ENCODE results near the gene ADRB2. TPM values are rescaled to one million over a fixed set of nuclear protein-coding genes. Genes with fewer than 3 reads are reported as not detected.

Gene ADRB2
- 1 to 10 TPM; 1.9 to 5.1 (median 4.0) TPM for polyA plus RNA-seq (ENCODE audit: low read depth in 6 of 6)

GRCh38 chr5:148826053-148826738 is at the start of gene ADRB2:
ADRB2 (plus strand) TSS chr5:148826611; CDS start chr5:148826832, 221 bp downstream.
- Mint-ChIP-seq H3K27me3 (no peaks in the 10 kb centered on the region), H3K27ac (peak within 1 kb of the TSS; percentile 85 to 98 (median 92)), H3K4me3 (peak within 1 kb of the TSS; percentile 89 to 97 (median 94)), H3K36me3 (no peaks in the 10 kb centered on the region), H3K4me1 (peaks cover 48 to 63% (median 58%) of the 10 kb centered on the region in 3 donors), H3K9me3 (no peaks in the 10 kb centered on the region)
- ATAC-seq (ENCODE audit: low read depth in 2 of 2): peak; percentile 87 to 89
- DNase-seq: peak; percentile 90

GRCh38 chr5:148776780-148777179 is 49.6 kb upstream of the ADRB2 start:
- no peaks in the 10 kb centered on the region for H3K27me3 Mint-ChIP-seq
- no peak for ATAC-seq (ENCODE audit: low read depth in 2 of 2)
- H3K9me3 Mint-ChIP-seq: peaks cover 0 to 5% (median 0%) of the 10 kb centered on the region in 7 donors
- DNase-seq: no peak
- H3K36me3 Mint-ChIP-seq: no peaks in the 10 kb centered on the region
- H3K4me3 Mint-ChIP-seq: no peak overlapping the region
- H3K27ac Mint-ChIP-seq: peak overlapping the region in 1 of 6 donors; percentile 36
- H3K4me1 Mint-ChIP-seq: peaks cover 12 to 18% (median 14%) of the 10 kb centered on the region in 3 donors

DNA sequence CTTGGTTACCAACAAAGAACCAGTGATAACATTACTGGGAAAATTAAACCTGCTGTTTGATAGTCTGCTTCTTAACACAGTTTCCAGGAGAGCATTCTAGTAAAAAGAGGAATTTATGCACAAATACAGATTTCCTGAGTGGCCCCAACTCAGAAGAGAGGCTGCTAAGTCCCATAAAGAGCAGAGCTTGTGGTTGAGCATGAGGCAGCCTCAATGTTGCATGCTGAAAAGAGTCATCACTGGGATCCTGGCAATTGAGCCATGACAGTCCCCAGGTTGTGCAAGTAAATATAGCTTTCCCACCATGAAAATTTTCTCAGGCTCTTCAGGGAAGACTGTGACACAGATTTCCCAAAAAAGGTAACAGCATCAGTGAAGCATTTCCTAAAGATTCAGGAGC is 47.5 kb upstream of the ADRB2 start:
- no peak for DNase-seq
- no peak overlapping the region for H3K4me3 Mint-ChIP-seq
- no peak overlapping the region for H3K27ac Mint-ChIP-seq

GRCh38 chr5:148780711-148781110 is 45.7 kb upstream of the ADRB2 start:
- Mint-ChIP-seq H3K9me3 (peaks cover 0 to 5% (median 0%) of the 10 kb centered on the region in 7 donors), H3K4me3 (no peak overlapping the region)

More for the DNA sequence above, 47.5 kb upstream of the ADRB2 start:
- peaks cover 0 to 1% (median 0%) of the 10 kb centered on the region in 3 donors for H3K27me3 Mint-ChIP-seq
- ATAC-seq (ENCODE audit: low read depth in 2 of 2): no peak
- H3K9me3 Mint-ChIP-seq: peaks cover 0 to 5% (median 0%) of the 10 kb centered on the region in 7 donors
- H3K4me1 Mint-ChIP-seq: peaks cover 5 to 10% (median 8%) of the 10 kb centered on the region in 3 donors
- no peaks in the 10 kb centered on the region for H3K36me3 Mint-ChIP-seq

DNA sequence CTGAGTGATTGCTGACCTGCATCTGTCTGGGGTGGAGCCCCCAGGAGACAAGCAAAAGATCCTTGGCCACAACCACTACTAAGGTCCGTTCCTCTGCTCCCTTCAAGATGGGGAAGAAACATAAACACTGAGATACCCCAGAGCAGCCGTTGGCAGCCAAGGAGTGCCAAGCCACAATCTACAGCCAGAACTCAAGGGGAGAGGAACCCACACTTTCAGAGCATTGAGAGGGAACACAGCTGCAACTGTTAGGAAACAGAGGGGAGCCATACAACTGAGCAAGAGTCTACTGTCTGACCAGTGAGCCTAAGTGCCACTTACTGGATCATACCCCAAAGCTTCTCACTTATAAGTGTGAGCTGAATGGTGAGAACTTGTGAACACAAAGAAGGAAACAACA is 44.6 kb upstream of the ADRB2 start:
- H3K4me1 Mint-ChIP-seq: no peaks in the 10 kb centered on the region
- no peak for ATAC-seq (ENCODE audit: low read depth in 2 of 2)
- peaks cover 0 to 8% (median 0%) of the 10 kb centered on the region in 3 donors for H3K27me3 Mint-ChIP-seq
- no peak for DNase-seq
- H3K36me3 Mint-ChIP-seq: no peaks in the 10 kb centered on the region
- H3K4me3 Mint-ChIP-seq: no peak overlapping the region
- peak overlapping the region in 1 of 6 donors; percentile 56 for H3K27ac Mint-ChIP-seq
- H3K9me3 Mint-ChIP-seq: peaks cover 0 to 5% (median 0%) of the 10 kb centered on the region in 7 donors

More at GRCh38 chr5:148780711-148781110, 45.7 kb upstream of the ADRB2 start:
- ATAC-seq (ENCODE audit: low read depth in 2 of 2) (no peak), DNase-seq (no peak)
- peaks cover 0 to 8% (median 0%) of the 10 kb centered on the region in 3 donors for H3K27me3 Mint-ChIP-seq
- no peaks in the 10 kb centered on the region for H3K36me3 Mint-ChIP-seq
- no peak overlapping the region for H3K27ac Mint-ChIP-seq
- no peaks in the 10 kb centered on the region for H3K4me1 Mint-ChIP-seq

- Mint-ChIP-seq H3K27ac (no peak overlapping the region), H3K4me3 (no peak overlapping the region), H3K27me3 (peaks cover 0 to 8% (median 0%) of the 10 kb centered on the region in 3 donors), H3K4me1 (peaks cover 0 to 1% (median 0%) of the 10 kb centered on the region in 3 donors), H3K9me3 (no peaks in the 10 kb centered on the region), H3K36me3 (no peaks in the 10 kb centered on the region)
- no peak for DNase-seq
- ATAC-seq (ENCODE audit: low read depth in 2 of 2): no peak
Measured at GRCh38 chr5:148785223-148785622, 41.2 kb upstream of the ADRB2 start.

GRCh38 chr5:148786456-148786855 is 40.0 kb upstream of the ADRB2 start:
- Mint-ChIP-seq H3K4me3 (no peak overlapping the region), H3K27ac (no peak overlapping the region), H3K4me1 (peaks cover 0 to 3% (median 0%) of the 10 kb centered on the region in 3 donors), H3K36me3 (no peaks in the 10 kb centered on the region), H3K27me3 (peaks cover 0 to 8% (median 0%) of the 10 kb centered on the region in 3 donors), H3K9me3 (no peaks in the 10 kb centered on the region)
- DNase-seq (no peak), ATAC-seq (ENCODE audit: low read depth in 2 of 2) (no peak)

- peaks cover 0 to 8% (median 0%) of the 10 kb centered on the region in 3 donors for H3K27me3 Mint-ChIP-seq
- no peak overlapping the region for H3K4me3 Mint-ChIP-seq
- no peaks in the 10 kb centered on the region for H3K36me3 Mint-ChIP-seq
- no peaks in the 10 kb centered on the region for H3K9me3 Mint-ChIP-seq
- ATAC-seq (ENCODE audit: low read depth in 2 of 2): no peak
- peaks cover 4 to 12% (median 11%) of the 10 kb centered on the region in 3 donors for H3K4me1 Mint-ChIP-seq
- DNase-seq: no peak
- H3K27ac Mint-ChIP-seq: peak overlapping the region in 1 of 6 donors; percentile 81
Measured at GRCh38 chr5:148788636-148789035, 37.8 kb upstream of the ADRB2 start.

- Mint-ChIP-seq H3K27ac (no peak overlapping the region), H3K9me3 (no peaks in the 10 kb centered on the region), H3K36me3 (no peaks in the 10 kb centered on the region)
Measured at GRCh38 chr5:148790545-148791333, 35.7 kb upstream of the ADRB2 start.

GRCh38 chr5:148791334-148791667 is 35.1 kb upstream of the ADRB2 start:
- ATAC-seq (ENCODE audit: low read depth in 2 of 2): no peak
- DNase-seq: no peak
- no peak overlapping the region for H3K27ac Mint-ChIP-seq
- H3K27me3 Mint-ChIP-seq: no peaks in the 10 kb centered on the region
- H3K36me3 Mint-ChIP-seq: no peaks in the 10 kb centered on the region
- peaks cover 19 to 36% (median 35%) of the 10 kb centered on the region in 3 donors for H3K4me1 Mint-ChIP-seq
- no peak overlapping the region for H3K4me3 Mint-ChIP-seq
- H3K9me3 Mint-ChIP-seq: no peaks in the 10 kb centered on the region

More at GRCh38 chr5:148790545-148791333, 35.7 kb upstream of the ADRB2 start:
- no peak for ATAC-seq (ENCODE audit: low read depth in 2 of 2)
- Mint-ChIP-seq H3K27me3 (no peaks in the 10 kb centered on the region), H3K4me3 (no peak overlapping the region), H3K4me1 (peaks cover 19 to 32% (median 32%) of the 10 kb centered on the region in 3 donors)
- no peak for DNase-seq

DNA sequence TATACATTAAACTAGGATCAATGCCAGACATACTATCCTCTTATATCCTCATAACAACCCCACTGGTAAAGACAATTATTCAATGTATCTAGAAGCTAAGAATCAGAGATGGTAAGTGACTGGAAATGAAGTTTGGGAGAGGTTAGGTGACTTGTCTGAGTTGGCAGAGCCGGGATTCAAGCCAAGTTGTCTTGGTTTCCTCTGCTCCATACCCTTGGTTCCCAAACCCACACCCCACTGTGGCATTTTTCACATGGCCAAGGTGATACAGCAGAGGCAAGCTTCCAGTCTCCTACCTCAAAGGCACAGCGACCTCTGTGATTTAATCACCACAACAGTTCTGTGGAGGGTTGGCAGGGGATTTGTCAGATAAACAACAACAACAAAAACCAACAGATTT is 34.7 kb upstream of the ADRB2 start:
- no peak for DNase-seq

GRCh38 chr5:148792744-148793143 is 33.7 kb upstream of the ADRB2 start:
- Mint-ChIP-seq H3K36me3 (no peaks in the 10 kb centered on the region), H3K4me1 (peaks cover 19 to 36% (median 35%) of the 10 kb centered on the region in 3 donors), H3K27me3 (no peaks in the 10 kb centered on the region), H3K27ac (peak overlapping the region in 2 of 6 donors; percentile 1 to 21), H3K9me3 (no peaks in the 10 kb centered on the region), H3K4me3 (no peak overlapping the region)
- DNase-seq (no peak), ATAC-seq (ENCODE audit: low read depth in 2 of 2) (no peak)

More for the DNA sequence above, 34.7 kb upstream of the ADRB2 start:
- Mint-ChIP-seq H3K27me3 (no peaks in the 10 kb centered on the region), H3K4me1 (peaks cover 19 to 36% (median 35%) of the 10 kb centered on the region in 3 donors), H3K4me3 (no peak overlapping the region), H3K9me3 (no peaks in the 10 kb centered on the region), H3K36me3 (no peaks in the 10 kb centered on the region), H3K27ac (no peak overlapping the region)
- no peak for ATAC-seq (ENCODE audit: low read depth in 2 of 2)

DNA sequence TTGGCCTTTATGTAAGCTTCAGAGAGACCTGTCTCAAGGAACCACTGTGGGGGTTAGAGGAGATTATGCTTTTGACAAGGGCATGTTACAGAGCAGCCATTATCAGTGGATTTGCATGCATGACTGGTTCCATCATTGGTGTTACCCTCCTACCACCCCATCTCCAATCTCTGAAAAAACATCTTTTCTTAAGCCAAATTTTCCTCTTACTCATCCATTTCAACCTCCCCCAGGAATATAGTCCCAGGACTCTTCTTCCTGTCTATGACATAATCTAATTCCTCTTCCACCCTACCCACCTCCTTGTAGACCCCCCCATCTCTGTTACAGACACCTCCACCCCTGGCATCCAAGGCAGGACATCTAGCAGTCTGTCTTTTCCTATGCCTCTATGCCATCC is 33.1 kb upstream of the ADRB2 start:
- peaks cover 19 to 36% (median 35%) of the 10 kb centered on the region in 3 donors for H3K4me1 Mint-ChIP-seq
- no peak for DNase-seq
- H3K27me3 Mint-ChIP-seq: no peaks in the 10 kb centered on the region
- no peaks in the 10 kb centered on the region for H3K9me3 Mint-ChIP-seq
- ATAC-seq (ENCODE audit: low read depth in 2 of 2): no peak
- peak overlapping the region in 2 of 6 donors; percentile 16 to 21 for H3K27ac Mint-ChIP-seq
- H3K4me3 Mint-ChIP-seq: peak overlapping the region in 1 of 8 donors; percentile 2
- no peaks in the 10 kb centered on the region for H3K36me3 Mint-ChIP-seq

Data from naive B cell (primary cell).